H1 (cell line): ENCODE results near the gene FOXC2. TPM values are rescaled to one million over a fixed set of nuclear protein-coding genes. Genes with fewer than 3 reads are reported as not detected.

Experiments
- CTCF ChIA-PET: fragments of 300-600 bp; sonication (Branson Sonifier 250); formaldehyde crosslinking; loops from one replicate; lab custom pipeline; 2021; ENCODE audit not compliant: partially characterized antibody; lab: Charles Lee
- POLR2A ChIA-PET: fragments of 300-600 bp; sonication (Branson Sonifier 250); formaldehyde crosslinking; loops from one replicate; lab custom pipeline; 2021; ENCODE audit warnings: inconsistent platforms; ENCODE audit not compliant: partially characterized antibody; lab: Charles Lee
- DNase-seq, 2 experiments: peaks; one replicate each; pipeline versions ENCODE4 v3.0.0 to v3.0.0-alpha.2; 2010 to 2022; ENCODE audit warnings: low spot score in 2 of 2, low read depth in 1 of 2, mixed read lengths in 1 of 2
- FAIRE-seq: peaks from 2 replicates; lab custom pipeline; 2011; peaks lifted over from hg19 to GRCh38; lab: Jason Lieb, UNC
- H2AFZ ChIP-seq: 2 replicates; pipeline ENCODE4 v1.8.1; 2012; ENCODE audit warnings: low read length, inconsistent platforms
- H2AK5ac ChIP-seq: 2 replicates; pipeline ENCODE4 v1.6.1; 2013; ENCODE audit warnings: low read depth, low read length
- H2BK120ac ChIP-seq: replicated peaks from 2 replicates; pipeline ENCODE3; 2013; ENCODE audit warnings: low read depth, low read length, inconsistent platforms
- H2BK12ac ChIP-seq: 2 replicates; pipeline ENCODE4 v1.6.1; 2013; ENCODE audit warnings: low read depth, low read length
- H2BK15ac ChIP-seq: 2 replicates; pipeline ENCODE4 v1.6.1; 2013; ENCODE audit warnings: low read length
- H2BK20ac ChIP-seq: 2 replicates; pipeline ENCODE4 v1.6.1; 2013; ENCODE audit warnings: low read length
- H2BK5ac ChIP-seq: 2 replicates; pipeline ENCODE4 v1.6.1; 2013; ENCODE audit warnings: low read depth, low read length
- H3K14ac ChIP-seq: 2 replicates; pipeline ENCODE4 v1.6.1; 2013; ENCODE audit warnings: inconsistent platforms; ENCODE audit not compliant: insufficient read length
- H3K18ac ChIP-seq: 2 replicates; pipeline ENCODE4 v1.6.1; 2013; ENCODE audit warnings: low read length; ENCODE audit errors: extremely low read depth
- H3K23ac ChIP-seq: 2 replicates; pipeline ENCODE4 v1.6.1; 2013; ENCODE audit warnings: inconsistent platforms; ENCODE audit not compliant: insufficient read length
- H3K23me2 ChIP-seq: 2 replicates; pipeline ENCODE4 v1.6.1; 2013; ENCODE audit warnings: low read depth, low read length
- H3K27ac ChIP-seq: 2 replicates; pipeline ENCODE4 v1.6.1; 2011; ENCODE audit warnings: low read depth, low read length, inconsistent platforms
- H3K27me3 ChIP-seq, 4 experiments: replicated peaks in 1 of 4; 1 replicate in 1 of 4; 2 replicates in 3 of 4; pipeline versions ENCODE4 v1.6.1 to v1.8.1; 2011 to 2013; ENCODE audit warnings: low read length in 3 of 4, mild to moderate bottlenecking in 3 of 4, inconsistent platforms in 2 of 4, mixed read lengths in 2 of 4, moderate library complexity in 1 of 4; ENCODE audit not compliant: control insufficient read depth in 3 of 4, insufficient read depth in 3 of 4; ENCODE audit errors: extremely low read depth in 1 of 4
- H3K36me3 ChIP-seq, 4 experiments: 2 replicates each; pipeline versions ENCODE4 v1.6.1 to v1.8.1; 2011 to 2013; ENCODE audit warnings: mild to moderate bottlenecking in 4 of 4, low read length in 3 of 4, moderate library complexity in 2 of 4, control low read depth in 1 of 4, inconsistent platforms in 1 of 4; ENCODE audit not compliant: insufficient read depth in 4 of 4, control insufficient read depth in 2 of 4
- H3K4ac ChIP-seq: replicated peaks from 2 replicates; pipeline ENCODE3; 2013; ENCODE audit warnings: low read length, low read depth, mixed read lengths, inconsistent platforms; ENCODE audit not compliant: insufficient read length
- H3K4me1 ChIP-seq, 4 experiments: replicated peaks in 1 of 4; 1 replicate in 1 of 4; 2 replicates in 3 of 4; pipeline versions ENCODE4 v1.6.1 to v1.8.1; 2011 to 2013; ENCODE audit warnings: low read length in 3 of 4, inconsistent platforms in 2 of 4, mixed read lengths in 1 of 4; ENCODE audit not compliant: insufficient read depth in 4 of 4, control insufficient read depth in 3 of 4
- H3K4me2 ChIP-seq, 2 experiments: 2 replicates each; pipeline versions ENCODE4 v1.6.1 to v1.8.1; 2011 to 2013; ENCODE audit warnings: low read depth in 2 of 2, low read length in 2 of 2, control low read depth in 1 of 2, inconsistent platforms in 1 of 2, mild to moderate bottlenecking in 1 of 2; ENCODE audit not compliant: insufficient read depth in 1 of 2
- H3K4me3 ChIP-seq, 4 experiments: fragments of 200-600, 300-600 bp in 1 of 4; sonication (generic), shearing (Covaris generic), sonication (Bioruptor Twin) in 1 of 4; 2 replicates each; pipeline versions ENCODE4 v1.5.1 to v1.8.1; 2011 to 2016; ENCODE audit warnings: low read length in 4 of 4, low read depth in 3 of 4, control low read depth in 2 of 4, inconsistent platforms in 2 of 4, mild to moderate bottlenecking in 2 of 4, mixed read lengths in 1 of 4, moderate library complexity in 1 of 4; ENCODE audit not compliant: insufficient read depth in 2 of 4; ENCODE audit errors: extremely low read depth in 1 of 4
- H3K56ac ChIP-seq: replicated peaks from 2 replicates; pipeline ENCODE3; 2013; ENCODE audit warnings: low read depth, mild to moderate bottlenecking, mixed read lengths, low read length, inconsistent platforms; ENCODE audit not compliant: insufficient read length
- H3K79me1 ChIP-seq: 2 replicates; pipeline ENCODE4 v1.6.1; 2013; ENCODE audit warnings: low read depth, low read length, control low read depth
- H3K79me2 ChIP-seq, 2 experiments: 2 replicates each; pipeline versions ENCODE4 v1.6.1 to v1.8.1; 2012 to 2013; ENCODE audit warnings: low read length in 2 of 2, mild to moderate bottlenecking in 2 of 2, inconsistent platforms in 1 of 2; ENCODE audit not compliant: insufficient read depth in 2 of 2, control insufficient read depth in 1 of 2
- H3K9ac ChIP-seq, 4 experiments: replicated peaks in 1 of 4; 1 replicate in 1 of 4; 2 replicates in 3 of 4; pipeline versions ENCODE4 v1.6.1 to v1.8.1; 2011 to 2013; ENCODE audit warnings: low read depth in 3 of 4, low read length in 3 of 4, control low read depth in 2 of 4, mild to moderate bottlenecking in 2 of 4, moderate library complexity in 2 of 4, inconsistent platforms in 1 of 4; ENCODE audit errors: extremely low read depth in 1 of 4
- H3K9me3 ChIP-seq, 2 experiments: 2 replicates each; pipeline versions ENCODE4 v1.6.1 to v1.8.1; 2012 to 2013; ENCODE audit warnings: mild to moderate bottlenecking in 2 of 2, moderate library complexity in 2 of 2, control low read depth in 1 of 2, inconsistent platforms in 1 of 2, low read depth in 1 of 2, low read length in 1 of 2, mixed read lengths in 1 of 2; ENCODE audit not compliant: insufficient read depth in 2 of 2
- H4K20me1 ChIP-seq, 2 experiments: replicated peaks in 1 of 2; 2 replicates each; pipeline versions ENCODE3 to v1.8.1; 2011 to 2013; ENCODE audit warnings: inconsistent platforms in 2 of 2, low read length in 2 of 2, mild to moderate bottlenecking in 1 of 2; ENCODE audit not compliant: insufficient read depth in 2 of 2, control insufficient read depth in 1 of 2
- H4K5ac ChIP-seq: 2 replicates; pipeline ENCODE4 v1.6.1; 2013; ENCODE audit warnings: low read length, low read depth, mixed read lengths, inconsistent platforms; ENCODE audit not compliant: insufficient read length
- H4K8ac ChIP-seq: 2 replicates; pipeline ENCODE4 v1.8.0; 2013; ENCODE audit warnings: mild to moderate bottlenecking, moderate library complexity, low read length, inconsistent platforms; ENCODE audit not compliant: insufficient read depth; ENCODE audit errors: extremely low read depth
- H4K91ac ChIP-seq: replicated peaks from 2 replicates; pipeline ENCODE3; 2013; ENCODE audit warnings: low read length, mixed read lengths, inconsistent platforms; ENCODE audit not compliant: insufficient read length
- BCL11A ChIP-seq, 2 experiments: IDR thresholded peaks; one replicate each; pipeline ENCODE4 v1.6.1; 2011; ENCODE audit warnings: low read depth in 2 of 2, low read length in 2 of 2, mild to moderate bottlenecking in 2 of 2
- CTCF ChIP-seq, 3 experiments: IDR thresholded peaks; 1 replicate in 2 of 3; 2 replicates in 1 of 3; pipeline versions ENCODE4 v1.5.1 to v1.6.1; 2011; ENCODE audit warnings: low read length in 3 of 3, mild to moderate bottlenecking in 3 of 3, inconsistent platforms in 2 of 3, low read depth in 1 of 3, moderate library complexity in 1 of 3; ENCODE audit not compliant: insufficient read depth in 1 of 3; ENCODE audit errors: control extremely low read depth in 1 of 3
- WGBS, 2 experiments: shearing (Covaris generic) in 1 of 2; methylation state at CpG; one replicate each; pipeline versions ENCODE4 v1.1.6 to v1.1.7; 2013 to 2015; ENCODE audit warnings: low lambda C conversion rate in 2 of 2, mixed read lengths in 2 of 2, inconsistent platforms in 1 of 2, low coverage in 1 of 2, missing lambda C conversion rate in 1 of 2; ENCODE audit not compliant: insufficient replicate concordance in 2 of 2, insufficient coverage in 1 of 2, insufficient read length in 1 of 2; ENCODE audit errors: extremely low coverage in 1 of 2, missing lambda C conversion rate in 1 of 2; 5-methylcytosine and 5-hydroxymethylcytosine counted together
- polyA plus RNA-seq, 7 experiments: library from polyadenylated mRNA; depleted of rRNA in 3 of 7; stranded (reverse) in 5 of 7; unstranded in 2 of 7; fragments of >200 nt in 5 of 7; fragments of 200-250 nt in 2 of 7; gene quantifications; 1 replicate in 5 of 7; 2 replicates in 1 of 7; 4 replicates in 1 of 7; pipeline versions ENCODE4 v1.2.1 to v1.2.3, GENCODE V29; 2011 to 2013; ENCODE audit warnings: missing spikeins in 2 of 7, mixed read lengths in 2 of 7
- total RNA-seq: library from RNA; stranded (reverse); fragmentation: NEBNext Ultra II Directional; extraction: Animal tissue kit (Norgen Biotek cat#: 25700); gene quantifications from 2 replicates; pipeline ENCODE4 v1.2.1, GENCODE V29; 2021

Gene FOXC2
- total and polyA plus RNA-seq, 2 of the 8 experiments (the other 6 are each of a cell fraction or from before 2014, with no cell fraction given) = 0.09 TPM; not detected in 1

GRCh38 chr16:86608301-86608747 is 41.7 kb downstream of the FOXC2 start:
- H3K9ac ChIP-seq = no peak overlapping the region
- ChIA-PET POLR2A (interaction anchor here (1.1 kb wide), 1 partner anchor 32 kb away, joined by 3 read pairs; no protein-coding TSS in a partner anchor), CTCF (interaction anchor here (1.1 kb wide), 1 partner anchor 90 kb away, joined by 3 read pairs; no protein-coding TSS in a partner anchor)
- H3K14ac ChIP-seq = no peak overlapping the region
- H4K20me1 ChIP-seq = no peaks in the 10 kb centered on the region
- no peak overlapping the region for H3K56ac ChIP-seq
- no peaks in the 10 kb centered on the region for H3K79me1 ChIP-seq
- H2BK20ac ChIP-seq = no peak overlapping the region
- H4K8ac ChIP-seq = no peak overlapping the region
- no peaks in the 10 kb centered on the region for H3K79me2 ChIP-seq
- H2BK12ac ChIP-seq = no peak overlapping the region
- no peaks in the 10 kb centered on the region for H3K9me3 ChIP-seq
- no peak overlapping the region for H3K4me3 ChIP-seq
- no peak overlapping the region for H3K4ac ChIP-seq
- H4K91ac ChIP-seq = no peak overlapping the region
- no peak overlapping the region for H2BK120ac ChIP-seq
- H2AFZ ChIP-seq = no peak overlapping the region
- H3K36me3 ChIP-seq = no peaks in the 10 kb centered on the region
- no peak overlapping the region for H2BK15ac ChIP-seq
- FAIRE-seq = no peak
- H3K23me2 ChIP-seq = no peaks in the 10 kb centered on the region
- H2BK5ac ChIP-seq = no peak overlapping the region
- no peak overlapping the region for H3K18ac ChIP-seq
- DNase-seq = no peak
- H3K27ac ChIP-seq = no peak overlapping the region
- WGBS, 2 experiments = 85% methylated on average over 2 of the region's 2 CpGs; no CpG with 5 or more reads in 1 of the 2 experiments
- no peaks in the 10 kb centered on the region for H3K27me3 ChIP-seq
- H3K4me1 ChIP-seq = no peaks in the 10 kb centered on the region
- no peak overlapping the region for H3K4me2 ChIP-seq
- H4K5ac ChIP-seq = no peak overlapping the region
- H2AK5ac ChIP-seq = no peak overlapping the region
- H3K23ac ChIP-seq = no peak overlapping the region
- TF ChIP-seq BCL11A (IDR thresholded peaks at IDR 0.05; ENCODE audit: low read depth in 2 of 2, low read length in 2 of 2) (no peak), CTCF (IDR thresholded peaks at IDR 0.05; ENCODE audit: control extremely low read depth in 1 of 3, insufficient read depth in 1 of 3, low read depth in 1 of 3, low read length in 3 of 3) (peak in 1 of 3 experiments; percentile 8; a peak in 1 of 4 replicates)
